Suppressor macrophage treated with lipopolysaccharide for 4 hours (primary cell): ENCODE data around the gene MAP2K4.

Source experiments
- DNase-seq: peaks from one replicate; pipeline ENCODE4 v3.0.0-alpha.2; 2020

MAP2K4 gene

DNA sequence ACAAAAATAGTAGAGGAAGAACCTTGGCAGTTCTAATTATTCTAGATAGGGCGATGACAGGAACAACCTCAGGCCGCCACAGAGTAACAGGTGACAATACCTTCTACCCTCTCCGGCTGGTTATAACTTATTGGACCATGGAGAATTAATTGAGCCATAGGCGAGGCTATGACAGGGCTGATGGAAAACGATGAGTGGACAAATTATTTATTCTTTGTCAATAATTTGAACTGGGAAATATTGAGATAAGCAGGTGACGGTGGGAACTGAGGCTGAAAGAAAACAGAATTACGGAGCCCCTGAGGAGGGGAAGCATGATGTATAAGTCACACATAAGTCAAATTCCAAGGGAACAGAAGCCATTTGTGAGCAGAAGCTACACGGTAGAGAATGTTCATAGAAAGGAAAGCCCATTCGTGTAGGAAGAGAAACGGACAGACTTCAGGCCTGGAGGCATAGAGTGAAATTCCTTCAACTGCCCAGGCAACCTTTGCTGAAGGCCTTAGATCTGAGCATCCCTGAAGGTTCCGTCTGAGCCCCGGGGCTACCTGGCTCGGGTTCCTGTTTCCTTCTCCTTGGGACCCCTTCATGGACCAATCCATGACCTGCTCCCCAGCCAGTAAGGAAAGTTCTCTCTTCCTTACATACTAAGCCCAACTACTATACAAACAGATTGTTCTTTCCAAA, 158.1 kb downstream of the MAP2K4 start:
- DNase-seq = no peak

DNA sequence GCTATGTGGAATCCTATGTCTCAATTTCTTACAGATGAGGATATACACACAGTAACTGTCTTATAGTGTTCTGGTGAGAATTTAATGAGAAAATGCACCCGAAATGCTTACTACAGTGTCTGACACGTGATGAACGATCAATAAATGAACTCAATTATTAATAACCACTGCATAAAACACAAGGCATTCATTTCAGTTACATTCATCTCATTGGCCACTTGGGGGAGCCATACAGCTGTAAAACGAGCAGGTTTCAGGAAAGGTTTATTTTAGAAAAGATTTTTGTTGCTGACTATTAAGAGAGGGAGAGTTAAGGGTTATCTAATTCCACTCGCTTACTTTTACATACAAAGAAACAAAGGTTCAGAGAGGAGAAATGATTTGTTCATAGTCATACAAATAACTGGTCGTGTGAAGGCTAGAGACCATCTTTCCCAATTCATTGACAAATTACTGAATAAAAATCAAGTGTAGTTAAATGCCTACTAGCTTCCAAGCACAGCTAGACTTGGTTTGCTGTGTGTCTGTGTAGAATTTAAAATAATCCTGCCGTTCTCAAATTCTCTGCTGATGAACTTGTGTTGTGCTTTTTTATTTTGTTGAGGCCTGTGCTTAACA, 160.1 kb downstream of the MAP2K4 start:
- peak; percentile 38 for DNase-seq

DNA sequence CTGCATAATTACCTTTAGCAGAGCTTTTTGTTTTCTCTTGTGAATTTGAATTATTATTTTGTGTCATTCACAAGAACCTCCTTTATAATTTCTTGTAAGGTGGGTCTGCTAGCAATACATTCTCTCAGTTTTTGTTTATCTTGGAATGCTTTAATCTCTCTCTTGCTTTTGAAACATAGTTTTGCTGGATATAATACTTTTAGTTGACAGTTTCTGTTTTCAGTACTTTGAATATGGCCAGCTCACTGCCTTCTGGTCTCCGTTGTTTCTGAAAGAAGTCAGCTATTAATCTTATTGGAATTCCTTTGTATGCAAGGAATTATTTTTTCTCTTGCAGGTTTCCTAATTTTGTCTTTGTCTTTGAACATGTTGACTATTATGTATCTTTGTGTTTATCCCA, 167.0 kb downstream of the MAP2K4 start:
- DNase-seq = no peak

DNA sequence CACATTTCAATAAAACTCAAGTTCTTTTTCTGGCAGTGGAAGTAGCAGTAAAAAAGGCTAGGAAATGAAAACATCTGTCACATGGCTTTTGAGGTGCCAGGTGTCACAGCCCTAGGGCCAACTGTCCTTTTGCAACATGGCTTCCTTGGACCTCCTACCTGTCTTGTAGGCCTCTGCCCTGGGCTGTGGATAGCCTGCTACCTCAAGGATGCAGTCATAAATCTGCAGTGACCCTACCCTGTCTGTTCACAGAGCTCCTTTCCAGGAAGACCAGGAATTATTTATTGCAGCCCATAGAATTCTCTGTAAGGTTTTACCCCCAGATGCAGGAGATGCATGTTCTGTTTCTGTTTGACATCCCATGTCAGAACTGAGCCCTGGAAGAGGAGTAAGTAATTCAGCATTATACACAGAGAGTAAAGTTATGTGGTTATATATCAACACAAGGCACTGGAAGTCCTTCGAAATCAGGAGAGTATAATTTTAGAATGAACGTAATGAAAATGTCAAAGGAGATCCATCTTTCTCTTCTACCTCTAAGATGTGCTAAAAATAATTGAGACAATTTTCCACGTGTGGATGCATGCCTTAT, 172.6 kb downstream of the MAP2K4 start:
- no peak for DNase-seq
